Liver (tissue), 9 donors: ENCODE results near the gene PFN2. TPM values are rescaled to one million over a fixed set of nuclear protein-coding genes. Genes with fewer than 3 reads are reported as not detected.
"Not testable (repeated sequence)": the region's sequence is repeated elsewhere in the genome, so short reads cannot be mapped to it uniquely, and the experiment has no call there.

Experiments
- DNase-seq: peaks from one replicate; pipeline ENCODE4 v3.0.0-alpha.2; 2017; ENCODE audit warnings: low spot score
- H3K27ac ChIP-seq, 2 donors: one replicate each; pipeline ENCODE4 v1.7.0; 2013; ENCODE audit warnings: inconsistent platforms in 2 of 2, low read length in 2 of 2, control low read depth in 1 of 2, low read depth in 1 of 2, mild to moderate bottlenecking in 1 of 2
- H3K27me3 ChIP-seq, 4 donors: one replicate each; pipeline versions ENCODE4 v1.6.1 to v1.7.0; 2013; ENCODE audit warnings: low read length in 3 of 4, inconsistent platforms in 1 of 4, mild to moderate bottlenecking in 1 of 4, moderate library complexity in 1 of 4; ENCODE audit not compliant: control insufficient read depth in 4 of 4, insufficient read depth in 4 of 4
- H3K36me3 ChIP-seq, 4 donors: one replicate each; pipeline versions ENCODE4 v1.6.1 to v1.7.0; 2013; ENCODE audit warnings: low read length in 3 of 4, mild to moderate bottlenecking in 3 of 4, low read depth in 1 of 4, moderate library complexity in 1 of 4; ENCODE audit not compliant: control insufficient read depth in 4 of 4, insufficient read depth in 3 of 4
- H3K4me1 ChIP-seq, 4 donors: one replicate each; pipeline versions ENCODE4 v1.6.1 to v1.7.0; 2013; ENCODE audit warnings: low read length in 3 of 4, mild to moderate bottlenecking in 3 of 4, moderate library complexity in 1 of 4; ENCODE audit not compliant: control insufficient read depth in 4 of 4, insufficient read depth in 4 of 4
- H3K4me3 ChIP-seq, 3 donors: one replicate each; pipeline versions ENCODE4 v1.6.1 to v1.7.0; 2013; ENCODE audit warnings: low read length in 3 of 3, control low read depth in 1 of 3, low read depth in 1 of 3, mild to moderate bottlenecking in 1 of 3
- H3K9ac ChIP-seq, 2 donors: one replicate each; pipeline ENCODE4 v1.7.0; 2013; ENCODE audit warnings: low read length in 2 of 2, mild to moderate bottlenecking in 2 of 2, moderate library complexity in 2 of 2, control low read depth in 1 of 2, low read depth in 1 of 2
- H3K9me3 ChIP-seq, 4 donors: one replicate each; pipeline versions ENCODE4 v1.6.1 to v1.7.0; 2013; ENCODE audit warnings: low read length in 3 of 4; ENCODE audit not compliant: control insufficient read depth in 4 of 4
- CTCF ChIP-seq: fragments of 150-350 bp; IDR thresholded peaks from 2 replicates; pipeline ENCODE4 v1.5.1; 2017; ENCODE audit warnings: improper control_type of control experiment, low read depth, low read length; ENCODE audit not compliant: missing input control
- HNF4A ChIP-seq, 2 donors: conservative IDR thresholded peaks; 2 replicates each; pipeline ENCODE4 v1.6.1; 2016; ENCODE audit warnings: antibody characterized with exemption in 2 of 2, mild to moderate bottlenecking in 2 of 2
- NR2F2 ChIP-seq: IDR thresholded peaks from 2 replicates; pipeline ENCODE4 v1.6.1; 2016; ENCODE audit warnings: antibody characterized with exemption
- RAD21 ChIP-seq, 2 donors: IDR thresholded peaks; 2 replicates each; pipeline ENCODE4 v1.6.1; 2016; ENCODE audit warnings: antibody characterized with exemption in 2 of 2, mild to moderate bottlenecking in 2 of 2
- RXRA ChIP-seq, 2 donors: IDR thresholded peaks; 2 replicates each; pipeline ENCODE4 v1.6.1; 2017 to 2018; ENCODE audit warnings: antibody characterized with exemption in 2 of 2, mild to moderate bottlenecking in 1 of 2
- SP1 ChIP-seq: IDR thresholded peaks from 2 replicates; pipeline ENCODE4 v1.6.1; 2018; ENCODE audit warnings: antibody characterized with exemption, mild to moderate bottlenecking
- YY1 ChIP-seq: IDR thresholded peaks from 2 replicates; pipeline ENCODE4 v1.6.1; 2016; ENCODE audit warnings: antibody characterized with exemption, mild to moderate bottlenecking
- WGBS: extraction: QIAGEN DNeasy Blood & Tissue Kit; methylation state at CpG from one replicate; pipeline ENCODE4 v1.1.7; 2013; 5-methylcytosine and 5-hydroxymethylcytosine counted together
- polyA plus RNA-seq, 2 donors: library from polyadenylated mRNA; stranded (reverse) in 1 of 2; unstranded in 1 of 2; fragments of 200-250 nt in 1 of 2; fragments of >200 nt in 1 of 2; fragmentation: Nextera tagmentation in 1 of 2; extraction: Ambion mirVana in 1 of 2; gene quantifications; one replicate each; pipeline versions ENCODE4 v1.2.1 to v1.2.3, GENCODE V29; 2013 to 2015
- total RNA-seq, 2 donors: library from RNA; depleted of rRNA; stranded (reverse); fragments of >200 nt; gene quantifications; one replicate each; pipeline ENCODE4 v1.2.3, GENCODE V29; 2014
- TF ChIP-seq, protein P1 (sequence below): IDR thresholded peaks from 2 replicates; pipeline ENCODE4 v1.6.1; 2016; ENCODE audit warnings: antibody characterized with exemption
- donor health status: healthy.
- donor health status: healthy.
- donor health status: healthy.
- donor health status: healthy.
- donor health status: healthy.

PFN2 gene
- total and polyA plus RNA-seq, 4 donors: 8.2 to 15.1 (median 10.2) TPM

- no peak overlapping the region for H3K27ac ChIP-seq
- no peaks in the 10 kb centered on the region for H3K27me3 ChIP-seq
- H3K9ac ChIP-seq: no peak overlapping the region
- no peak overlapping the region for H3K4me3 ChIP-seq
- H3K4me1 ChIP-seq: peaks cover 0 to 6% (median 4%) of the 10 kb centered on the region in 4 donors
- H3K36me3 ChIP-seq: peaks cover 0 to 3% (median under 1%) of the 10 kb centered on the region in 4 donors
- TF ChIP-seq, protein P1, sequence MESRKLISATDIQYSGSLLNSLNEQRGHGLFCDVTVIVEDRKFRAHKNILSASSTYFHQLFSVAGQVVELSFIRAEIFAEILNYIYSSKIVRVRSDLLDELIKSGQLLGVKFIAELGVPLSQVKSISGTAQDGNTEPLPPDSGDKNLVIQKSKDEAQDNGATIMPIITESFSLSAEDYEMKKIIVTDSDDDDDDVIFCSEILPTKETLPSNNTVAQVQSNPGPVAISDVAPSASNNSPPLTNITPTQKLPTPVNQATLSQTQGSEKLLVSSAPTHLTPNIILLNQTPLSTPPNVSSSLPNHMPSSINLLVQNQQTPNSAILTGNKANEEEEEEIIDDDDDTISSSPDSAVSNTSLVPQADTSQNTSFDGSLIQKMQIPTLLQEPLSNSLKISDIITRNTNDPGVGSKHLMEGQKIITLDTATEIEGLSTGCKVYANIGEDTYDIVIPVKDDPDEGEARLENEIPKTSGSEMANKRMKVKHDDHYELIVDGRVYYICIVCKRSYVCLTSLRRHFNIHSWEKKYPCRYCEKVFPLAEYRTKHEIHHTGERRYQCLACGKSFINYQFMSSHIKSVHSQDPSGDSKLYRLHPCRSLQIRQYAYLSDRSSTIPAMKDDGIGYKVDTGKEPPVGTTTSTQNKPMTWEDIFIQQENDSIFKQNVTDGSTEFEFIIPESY: no peak
- no peaks in the 10 kb centered on the region for H3K9me3 ChIP-seq
- DNase-seq: no peak
- 99% methylated on average over 2 of the region's 2 CpGs for WGBS
These were observed 29.5 kb downstream of the PFN2 start for GRCh38 chr3:149941186-149941585.

DNA sequence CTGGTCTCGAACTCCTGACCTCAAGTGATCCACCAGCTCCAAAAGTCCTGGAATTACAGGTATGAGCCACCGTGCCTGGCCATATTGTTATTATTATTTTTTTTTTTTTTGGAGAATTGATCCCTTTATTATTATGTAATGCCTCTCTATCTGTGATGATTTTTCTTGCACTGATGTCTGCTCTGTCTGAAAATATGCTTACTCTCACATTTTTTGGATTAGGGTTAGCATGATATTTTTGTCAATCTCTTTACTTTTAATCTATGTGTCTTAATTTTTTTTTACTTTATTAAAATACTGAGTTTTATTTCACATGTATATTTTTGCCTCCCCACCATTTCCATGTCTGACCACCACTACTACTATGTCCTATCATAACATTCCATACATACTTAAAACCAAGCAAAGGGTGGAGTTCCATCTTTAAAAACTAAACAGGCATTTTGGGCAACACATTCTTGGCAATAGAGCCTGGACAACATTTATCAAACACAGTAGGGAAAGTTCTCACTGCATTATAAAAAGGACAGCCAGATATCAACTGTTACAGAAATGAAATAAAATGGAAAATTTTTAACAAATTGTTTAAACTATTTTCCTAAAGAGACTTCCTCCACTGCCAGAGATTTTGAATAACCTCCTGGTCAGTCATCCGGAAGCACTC, 32.2 kb downstream of the PFN2 start:
- 95% methylated on average over 3 of the region's 3 CpGs for WGBS
- not testable (repeated sequence) for H3K9ac ChIP-seq, H3K4me3 ChIP-seq, H3K27ac ChIP-seq, H3K27me3 ChIP-seq, H3K36me3 ChIP-seq, H3K9me3 ChIP-seq, DNase-seq
- peak in 1 of 2 donors; percentile 38 for TF ChIP-seq RXRA (IDR thresholded peaks at IDR 0.05)
- peaks cover 2 to 16% (median 9%) of the 10 kb centered on the region in 4 donors for H3K4me1 ChIP-seq

GRCh38 chr3:149936812-149937230, 33.9 kb downstream of the PFN2 start:
- DNase-seq: peak; percentile 50
- H3K9me3 ChIP-seq: no peaks in the 10 kb centered on the region
- H3K27me3 ChIP-seq: no peaks in the 10 kb centered on the region
- TF ChIP-seq NR2F2 (no peak), CTCF (peak; percentile 70), RAD21 (IDR thresholded peaks at IDR 0.05) (peak; percentile 92 to 95), SP1 (no peak), RXRA (IDR thresholded peaks at IDR 0.05) (no peak)
- 16% methylated on average over 7 of the region's 7 CpGs for WGBS
- no peak overlapping the region for H3K4me3 ChIP-seq
- peaks cover 2 to 16% (median 9%) of the 10 kb centered on the region in 4 donors for H3K4me1 ChIP-seq
- H3K36me3 ChIP-seq: peaks cover 0 to 2% (median 0%) of the 10 kb centered on the region in 4 donors
- no peak overlapping the region for H3K9ac ChIP-seq
- H3K27ac ChIP-seq: no peak overlapping the region

GRCh38 chr3:149934524-149934923, 36.2 kb downstream of the PFN2 start:
- Histone ChIP-seq H3K27me3 (no peaks in the 10 kb centered on the region), H3K9ac (no peak overlapping the region), H3K4me1 (peaks cover 2 to 16% (median 9%) of the 10 kb centered on the region in 4 donors), H3K27ac (no peak overlapping the region), H3K4me3 (no peak overlapping the region), H3K9me3 (no peaks in the 10 kb centered on the region), H3K36me3 (peaks cover 0 to 2% (median 0%) of the 10 kb centered on the region in 4 donors)
- TF ChIP-seq, protein P1: no peak
- peak in 1 of 2 donors; percentile 17 for TF ChIP-seq HNF4A (conservative IDR thresholded peaks at IDR 0.05)
- TF ChIP-seq YY1: no peak
- DNase-seq: no peak
